HFFc6 (cell line): ENCODE measurements around the gene FRMPD2. TPM values are rescaled to one million over a fixed set of nuclear protein-coding genes. Genes with fewer than 3 reads are reported as not detected.
"Not testable (repeated sequence)": the region's sequence is repeated elsewhere in the genome, so short reads cannot be mapped to it uniquely, and the experiment has no call there.

Source experiments
- DNase-seq: peaks from one replicate; pipeline ENCODE4 v3.0.0-alpha.2; 2018
- H3K27ac Mint-ChIP-seq: 2 replicates; pipeline ENCODE4 v1.8.0; 2020; ENCODE audit warnings: mild to moderate bottlenecking, mixed read lengths
- H3K27me3 Mint-ChIP-seq: 2 replicates; pipeline ENCODE4 v1.8.0; 2021; ENCODE audit warnings: mild to moderate bottlenecking, moderate library complexity, mixed read lengths; ENCODE audit not compliant: insufficient read depth
- H3K36me3 Mint-ChIP-seq: 2 replicates; pipeline ENCODE4 v1.8.0; 2021; ENCODE audit warnings: low read depth, mixed read lengths
- H3K4me1 Mint-ChIP-seq: 2 replicates; pipeline ENCODE4 v1.8.0; 2020; ENCODE audit warnings: low read depth, mixed read lengths
- H3K4me3 Mint-ChIP-seq: 2 replicates; pipeline ENCODE4 v1.8.0; 2020; ENCODE audit warnings: mild to moderate bottlenecking, moderate library complexity, mixed read lengths
- H3K9me3 Mint-ChIP-seq: 2 replicates; pipeline ENCODE4 v1.8.0; 2020; ENCODE audit warnings: mild to moderate bottlenecking, mixed read lengths
- total RNA-seq, 6 experiments: library from RNA; stranded (reverse); fragmentation: NEBNext Ultra II Directional; extraction: Animal tissue kit (Norgen Biotek cat#: 25700); gene quantifications; 2 replicates in 1 of 6; 3 replicates in 5 of 6; pipeline ENCODE4 v1.2.3, GENCODE V29; 2021
- TF ChIP-seq, protein P1 (sequence below): fragments of 200-600 bp; sonication (generic); IDR thresholded peaks from 2 replicates; pipeline ENCODE4 v1.5.0; 2021; ENCODE audit warnings: antibody characterized with exemption, mild to moderate bottlenecking

FRMPD2 gene
- total RNA-seq, 6 experiments from 2014 or later = not detected

DNA sequence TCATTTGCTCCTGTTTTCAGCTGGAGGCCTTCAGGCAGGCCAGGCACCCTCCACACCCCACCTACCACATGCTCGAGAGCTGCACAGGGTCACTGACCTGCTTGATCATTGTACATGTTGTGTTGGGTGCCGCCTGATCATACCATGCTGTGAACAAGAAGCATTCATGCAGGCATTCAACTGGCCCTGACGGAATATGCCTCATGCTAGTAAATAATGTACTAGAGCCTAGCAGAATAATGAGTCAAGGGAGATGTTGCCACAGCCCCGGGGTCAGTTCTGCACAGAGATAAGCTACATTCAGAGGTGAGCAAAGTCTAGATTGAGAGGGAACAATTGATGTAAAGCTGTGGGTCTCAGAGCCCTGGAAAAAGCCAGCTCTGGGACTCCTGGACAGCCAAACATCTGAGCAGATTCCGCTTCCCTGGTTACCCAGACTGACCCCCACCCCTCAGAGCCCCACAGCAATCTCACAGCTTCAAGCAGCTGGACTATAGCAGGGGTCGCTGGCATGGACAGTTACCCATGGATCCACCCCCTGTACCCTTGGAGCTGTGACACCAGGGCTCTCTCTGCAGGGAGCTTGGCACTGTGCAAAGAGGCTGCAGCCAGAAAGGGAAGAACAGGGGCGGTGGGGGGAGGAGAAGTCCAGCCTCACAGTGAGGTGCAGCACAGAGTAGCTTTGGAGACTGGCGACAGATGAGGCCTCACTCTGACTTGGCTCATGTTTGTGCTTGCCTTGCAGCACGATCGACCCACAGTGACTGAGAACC lies 86.6 kb downstream of the FRMPD2 start:
- no peak for DNase-seq
- Mint-ChIP-seq H3K27ac (no peak overlapping the region), H3K4me1 (no peaks in the 10 kb centered on the region), H3K4me3 (no peak overlapping the region), H3K36me3 (no peaks in the 10 kb centered on the region), H3K27me3 (peaks cover 58% of the 10 kb centered on the region), H3K9me3 (no peaks in the 10 kb centered on the region)
- TF ChIP-seq, protein P1, sequence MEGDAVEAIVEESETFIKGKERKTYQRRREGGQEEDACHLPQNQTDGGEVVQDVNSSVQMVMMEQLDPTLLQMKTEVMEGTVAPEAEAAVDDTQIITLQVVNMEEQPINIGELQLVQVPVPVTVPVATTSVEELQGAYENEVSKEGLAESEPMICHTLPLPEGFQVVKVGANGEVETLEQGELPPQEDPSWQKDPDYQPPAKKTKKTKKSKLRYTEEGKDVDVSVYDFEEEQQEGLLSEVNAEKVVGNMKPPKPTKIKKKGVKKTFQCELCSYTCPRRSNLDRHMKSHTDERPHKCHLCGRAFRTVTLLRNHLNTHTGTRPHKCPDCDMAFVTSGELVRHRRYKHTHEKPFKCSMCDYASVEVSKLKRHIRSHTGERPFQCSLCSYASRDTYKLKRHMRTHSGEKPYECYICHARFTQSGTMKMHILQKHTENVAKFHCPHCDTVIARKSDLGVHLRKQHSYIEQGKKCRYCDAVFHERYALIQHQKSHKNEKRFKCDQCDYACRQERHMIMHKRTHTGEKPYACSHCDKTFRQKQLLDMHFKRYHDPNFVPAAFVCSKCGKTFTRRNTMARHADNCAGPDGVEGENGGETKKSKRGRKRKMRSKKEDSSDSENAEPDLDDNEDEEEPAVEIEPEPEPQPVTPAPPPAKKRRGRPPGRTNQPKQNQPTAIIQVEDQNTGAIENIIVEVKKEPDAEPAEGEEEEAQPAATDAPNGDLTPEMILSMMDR = no peak

DNA sequence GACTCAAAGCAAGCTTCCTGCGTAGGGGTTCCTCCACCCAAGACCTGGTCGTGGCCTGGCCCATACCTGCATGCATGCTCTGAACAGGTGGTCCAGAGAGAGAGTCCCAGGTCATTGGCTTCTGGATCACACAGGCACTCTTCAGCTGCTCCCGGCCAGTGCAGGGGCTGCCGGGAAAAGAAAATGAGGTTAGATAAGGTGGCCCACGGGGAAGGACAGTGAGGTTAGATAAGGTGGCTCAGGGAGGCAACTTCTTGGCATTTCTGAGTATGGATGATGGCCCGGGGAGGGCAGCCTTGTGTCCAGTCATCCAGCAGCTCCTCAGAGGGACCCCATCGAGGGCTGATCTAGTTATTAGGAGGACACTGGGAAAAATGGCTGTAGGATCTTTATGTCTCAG lies 87.4 kb downstream of the FRMPD2 start:
- no peak overlapping the region for H3K27ac Mint-ChIP-seq
- H3K36me3 Mint-ChIP-seq = no peaks in the 10 kb centered on the region
- peaks cover 55% of the 10 kb centered on the region for H3K27me3 Mint-ChIP-seq
- no peaks in the 10 kb centered on the region for H3K4me1 Mint-ChIP-seq
- TF ChIP-seq, protein P1 = no peak
- no peak overlapping the region for H3K4me3 Mint-ChIP-seq
- no peak for DNase-seq
- H3K9me3 Mint-ChIP-seq = no peaks in the 10 kb centered on the region

DNA sequence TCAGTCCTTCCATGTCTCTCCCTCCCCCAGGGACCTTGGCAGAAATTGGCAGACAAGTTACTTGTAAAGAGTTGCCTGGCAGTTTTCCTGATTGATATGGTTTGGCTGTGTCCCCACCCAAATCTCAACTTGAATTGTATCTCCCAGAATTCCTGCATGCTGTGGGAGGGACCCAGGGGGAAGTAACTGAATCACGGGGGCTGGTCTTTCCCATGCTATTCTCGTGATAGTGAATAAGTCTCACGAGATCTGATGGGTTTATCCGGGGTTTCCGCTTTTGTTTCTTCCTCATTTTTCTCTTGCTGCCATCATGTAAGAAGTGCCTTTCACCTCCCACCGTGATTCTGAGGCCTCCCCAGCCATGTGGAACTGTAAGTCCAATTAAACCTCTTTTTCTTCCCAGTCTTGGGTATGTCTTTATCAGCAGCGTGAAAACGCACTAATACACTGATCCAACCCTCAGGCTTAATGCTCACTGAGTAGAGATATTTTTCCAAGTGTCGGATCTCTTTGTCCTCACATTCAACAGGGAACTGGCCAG lies 88.2 kb downstream of the FRMPD2 start:
- not testable (repeated sequence) for DNase-seq, H3K4me3 Mint-ChIP-seq, H3K27ac Mint-ChIP-seq, H3K36me3 Mint-ChIP-seq, H3K4me1 Mint-ChIP-seq, H3K9me3 Mint-ChIP-seq
- H3K27me3 Mint-ChIP-seq = peaks cover 50% of the 10 kb centered on the region

DNA sequence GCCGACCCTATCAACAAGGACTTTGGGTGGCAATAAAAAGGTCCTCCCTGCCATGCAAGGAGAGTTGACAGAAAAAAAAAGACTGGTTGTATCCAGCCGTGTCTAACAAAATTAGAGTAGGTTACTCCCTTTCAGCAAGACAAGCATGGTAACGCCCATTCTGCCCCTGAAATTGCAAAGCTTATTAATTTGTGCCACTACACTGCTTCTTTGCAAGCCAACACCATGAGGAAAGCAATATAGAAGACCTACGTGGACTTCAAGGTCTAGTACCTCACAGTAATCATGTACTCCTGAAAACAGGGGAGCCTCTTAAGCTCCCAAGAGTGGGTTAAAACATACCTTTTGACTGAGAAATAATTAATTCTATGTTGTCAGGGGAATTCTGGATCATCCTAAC lies 90.3 kb downstream of the FRMPD2 start:
- no peak for DNase-seq
- H3K4me3 Mint-ChIP-seq = no peak overlapping the region
- H3K36me3 Mint-ChIP-seq = no peaks in the 10 kb centered on the region
- no peaks in the 10 kb centered on the region for H3K4me1 Mint-ChIP-seq
- TF ChIP-seq, protein P1 = no peak
- H3K27me3 Mint-ChIP-seq = peaks cover 41% of the 10 kb centered on the region
- no peaks in the 10 kb centered on the region for H3K9me3 Mint-ChIP-seq
- H3K27ac Mint-ChIP-seq = no peak overlapping the region

DNA sequence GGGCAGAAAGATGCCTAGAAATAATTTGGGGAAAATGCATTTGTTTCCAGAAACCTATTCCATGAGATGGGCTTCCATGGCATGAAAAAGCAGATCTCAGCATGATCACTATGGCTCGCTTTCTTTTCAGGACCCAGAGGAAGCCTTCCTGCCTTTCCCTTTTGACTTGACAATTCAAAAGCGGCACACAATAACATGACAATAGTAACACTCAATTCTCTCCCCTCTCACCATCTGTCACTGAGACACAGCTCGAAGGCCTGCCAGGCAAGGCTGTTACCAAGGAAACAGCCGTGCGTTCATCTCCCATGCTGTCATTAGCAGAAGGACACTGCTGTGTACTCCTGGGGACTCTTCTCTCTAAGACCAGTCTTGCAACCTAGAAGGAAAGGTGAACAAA lies 101.8 kb downstream of the FRMPD2 start:
- not testable (repeated sequence) for H3K36me3 Mint-ChIP-seq, H3K27me3 Mint-ChIP-seq, H3K27ac Mint-ChIP-seq, H3K4me1 Mint-ChIP-seq, H3K4me3 Mint-ChIP-seq, H3K9me3 Mint-ChIP-seq, DNase-seq

DNA sequence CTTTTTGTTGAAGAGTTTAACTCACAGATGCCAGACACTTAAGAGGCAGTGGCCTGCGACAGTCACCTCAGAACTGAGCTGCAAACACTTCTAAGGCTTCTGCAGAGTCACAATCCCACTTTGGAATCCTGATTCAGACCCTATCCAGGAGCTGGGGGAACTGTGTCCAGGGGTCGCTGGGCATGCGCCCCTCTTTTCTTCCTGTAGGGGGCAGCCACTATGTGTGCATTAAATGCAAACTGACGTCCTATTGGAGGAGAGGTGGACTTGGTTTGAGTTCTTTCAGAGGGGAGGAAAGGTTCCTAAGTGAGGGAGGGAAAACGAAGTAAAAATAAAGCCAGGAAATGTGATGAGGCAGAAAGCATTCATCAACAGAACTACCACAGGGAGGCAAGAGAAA lies 113.8 kb downstream of the FRMPD2 start:
- not testable (repeated sequence) for H3K4me1 Mint-ChIP-seq, H3K27ac Mint-ChIP-seq, H3K36me3 Mint-ChIP-seq, H3K4me3 Mint-ChIP-seq, DNase-seq, H3K9me3 Mint-ChIP-seq
- peaks cover 10% of the 10 kb centered on the region; the same call in 1 of the 2 replicates for H3K27me3 Mint-ChIP-seq
- TF ChIP-seq, protein P1 = peak; percentile 31; the same call in 1 of the 2 replicates

DNA sequence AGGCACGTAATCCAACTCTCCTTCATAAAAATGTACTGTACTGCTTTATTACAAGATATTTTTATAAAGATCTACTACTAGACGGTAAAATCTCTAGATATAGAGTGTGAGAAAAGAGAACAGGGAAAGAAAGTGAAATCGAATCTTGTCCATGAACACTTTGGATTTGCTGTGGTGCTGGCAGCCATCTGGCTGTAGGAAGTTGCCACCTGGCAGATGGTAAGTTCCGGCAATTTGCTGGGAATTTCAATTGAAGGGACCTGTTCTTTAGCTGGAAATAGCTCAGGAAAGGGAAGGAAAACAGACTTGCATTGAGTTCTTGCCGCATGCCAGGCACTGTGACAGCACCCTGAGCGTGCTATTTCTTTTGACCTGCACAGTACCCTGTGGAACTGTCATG lies 114.3 kb downstream of the FRMPD2 start:
- not testable (repeated sequence) for H3K36me3 Mint-ChIP-seq, DNase-seq, H3K27ac Mint-ChIP-seq, H3K4me1 Mint-ChIP-seq, H3K4me3 Mint-ChIP-seq, H3K9me3 Mint-ChIP-seq
- peaks cover 10% of the 10 kb centered on the region; the same call in 1 of the 2 replicates for H3K27me3 Mint-ChIP-seq

DNA sequence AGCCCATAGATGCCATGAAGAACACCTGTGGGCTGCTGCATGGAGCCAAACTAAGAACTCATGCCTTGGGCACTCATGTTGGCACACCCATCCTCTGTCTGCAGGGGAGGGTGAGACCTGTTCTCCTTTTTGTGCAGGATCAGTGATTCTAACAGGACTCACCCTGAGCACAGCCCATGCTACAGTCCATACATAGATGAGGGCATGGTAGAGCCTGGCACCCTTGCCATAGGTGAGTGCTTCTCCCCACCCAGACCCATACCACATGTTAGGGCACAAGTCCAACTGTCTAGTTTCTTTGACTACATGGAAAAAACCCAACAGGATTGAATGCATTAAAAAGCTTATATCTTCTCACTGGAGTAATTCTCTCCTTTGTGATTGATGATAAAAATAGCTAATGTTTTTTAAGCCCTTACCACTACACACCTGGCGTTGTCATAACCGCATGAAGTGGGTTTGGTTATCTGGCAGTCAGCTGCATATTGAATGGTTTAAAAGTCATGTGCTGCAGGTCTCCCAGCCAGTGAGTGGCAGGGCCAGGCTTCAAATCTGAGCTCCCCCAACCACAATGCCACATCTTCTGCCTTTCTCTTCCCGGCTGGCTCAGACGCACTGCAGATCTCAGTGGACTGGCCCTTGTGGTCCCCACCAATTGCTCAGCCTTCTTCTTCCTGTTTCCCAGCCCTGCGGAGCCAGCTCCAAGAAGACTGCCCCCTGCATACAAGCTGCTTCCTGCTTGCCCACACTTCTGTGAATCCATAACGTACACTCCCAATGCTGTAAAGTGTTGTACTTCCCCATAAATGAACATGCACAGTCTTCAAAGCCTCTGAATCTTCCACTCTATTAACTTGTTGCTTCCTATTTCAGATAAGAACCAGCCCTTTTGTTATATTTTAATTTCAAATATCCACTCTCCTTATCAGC lies 120.0 kb downstream of the FRMPD2 start:
- not testable (repeated sequence) for H3K27ac Mint-ChIP-seq, H3K27me3 Mint-ChIP-seq, H3K9me3 Mint-ChIP-seq, H3K36me3 Mint-ChIP-seq, H3K4me1 Mint-ChIP-seq, DNase-seq, H3K4me3 Mint-ChIP-seq

DNA sequence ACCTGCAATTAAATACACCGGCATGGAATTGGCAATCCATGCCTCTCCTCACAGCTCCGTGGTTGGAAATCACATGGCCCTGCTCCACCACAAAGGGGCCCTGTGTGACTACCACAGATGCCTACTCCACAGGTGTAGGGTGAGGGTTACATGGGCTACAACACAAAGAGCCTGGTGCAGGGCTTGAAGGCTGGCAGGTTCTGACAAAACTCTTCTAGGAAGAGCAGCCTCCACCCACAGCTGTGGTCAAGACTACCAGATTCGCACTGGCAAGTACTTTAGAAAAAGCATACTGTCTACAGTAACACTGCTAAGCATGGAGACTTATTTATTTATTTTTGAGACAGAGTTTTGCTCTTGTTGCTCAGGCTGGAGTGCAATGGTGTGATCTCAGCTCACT lies 126.9 kb downstream of the FRMPD2 start:
- not testable (repeated sequence) for H3K4me1 Mint-ChIP-seq, H3K27me3 Mint-ChIP-seq, H3K4me3 Mint-ChIP-seq, H3K27ac Mint-ChIP-seq, H3K9me3 Mint-ChIP-seq, H3K36me3 Mint-ChIP-seq, DNase-seq
